Neural cell (in vitro differentiated cells): Measurements from ENCODE around the gene SPATA3. TPM values are rescaled to one million over a fixed set of nuclear protein-coding genes. Genes with fewer than 3 reads are reported as not detected.

Source experiments
- H2AFZ ChIP-seq: fragments of 200-600, 300-800 bp; sonication (generic), shearing (Covaris generic); 2 replicates; pipeline ENCODE4 v1.6.0; 2014; ENCODE audit warnings: low read depth, mild to moderate bottlenecking, antibody characterized with exemption, low read length, moderate library complexity
- H3F3A ChIP-seq: fragments of 200-600 bp; shearing (Covaris generic); 2 replicates; pipeline ENCODE4 v1.6.1; 2016; ENCODE audit warnings: mild to moderate bottlenecking, moderate library complexity, mixed read lengths, antibody characterized with exemption, low read length; ENCODE audit not compliant: insufficient read depth, poor library complexity, severe bottlenecking
- H3K27ac ChIP-seq: fragments of 200-600, 300-800 bp; sonication (generic), shearing (Covaris generic); 2 replicates; pipeline ENCODE4 v1.5.1; 2014; ENCODE audit warnings: mild to moderate bottlenecking, low read length, moderate library complexity
- H3K27me3 ChIP-seq: fragments of 300-800, 200-600 bp; sonication (generic), shearing (Covaris generic); 2 replicates; pipeline ENCODE4 v1.6.0; 2014; ENCODE audit warnings: mild to moderate bottlenecking, low read depth, low read length, moderate library complexity; ENCODE audit not compliant: insufficient read depth
- H3K36me3 ChIP-seq: fragments of 300-800, 200-600 bp; sonication (generic), shearing (Covaris generic); 2 replicates; pipeline ENCODE4 v1.5.1; 2014; ENCODE audit warnings: mild to moderate bottlenecking, antibody characterized with exemption, low read length, moderate library complexity; ENCODE audit not compliant: insufficient read depth
- H3K4me2 ChIP-seq: fragments of 300-800, 200-600 bp; sonication (generic), shearing (Covaris generic); 2 replicates; pipeline ENCODE4 v1.6.0; 2014; ENCODE audit warnings: mild to moderate bottlenecking, low read length
- H3K4me3 ChIP-seq: fragments of 300-800, 200-600 bp; sonication (generic), shearing (Covaris generic); 2 replicates; pipeline ENCODE4 v1.5.1; 2014; ENCODE audit warnings: mild to moderate bottlenecking, low read length, moderate library complexity
- H3K79me2 ChIP-seq: fragments of 200-600 bp; shearing (Covaris generic); replicated peaks from 2 replicates; pipeline ENCODE4 v1.6.0; 2014; ENCODE audit warnings: mild to moderate bottlenecking, low read length, moderate library complexity; ENCODE audit not compliant: insufficient read depth
- H3K9ac ChIP-seq: fragments of 300-800, 200-600 bp; sonication (generic), shearing (Covaris generic); 2 replicates; pipeline ENCODE4 v1.6.1; 2016; ENCODE audit warnings: mild to moderate bottlenecking, low read length, mixed read lengths
- H3K9me2 ChIP-seq: fragments of 200-600 bp; shearing (Covaris generic); 2 replicates; pipeline ENCODE4 v1.6.1; 2016; ENCODE audit warnings: mild to moderate bottlenecking, low read length, mixed read lengths; ENCODE audit not compliant: insufficient read depth
- H3K9me3 ChIP-seq: fragments of 200-600, 300-800 bp; sonication (generic), shearing (Covaris generic); 2 replicates; pipeline ENCODE4 v1.6.1; 2016; ENCODE audit warnings: mild to moderate bottlenecking, mixed run types, low read length, moderate library complexity, mixed read lengths
- H4K20me1 ChIP-seq: fragments of 200-600 bp; shearing (Covaris generic); 2 replicates; pipeline ENCODE4 v1.6.1; 2016; ENCODE audit warnings: mild to moderate bottlenecking, mixed run types; ENCODE audit not compliant: insufficient read depth
- EP300 ChIP-seq: fragments of 450-650 bp; conservative IDR thresholded peaks from 2 replicates; pipeline ENCODE4 v1.6.1; 2014; ENCODE audit warnings: antibody characterized with exemption, mild to moderate bottlenecking, moderate library complexity; ENCODE audit not compliant: poor library complexity, severe bottlenecking
- EZH2 ChIP-seq: fragments of 200-600, 300-800 bp; shearing (Covaris generic), sonication (generic); IDR thresholded peaks from 2 replicates; pipeline ENCODE4 v1.6.1; 2014; ENCODE audit warnings: antibody characterized with exemption, low read length, borderline replicate concordance, mild to moderate bottlenecking; ENCODE audit not compliant: insufficient read depth, poor library complexity, severe bottlenecking
- MXI1 ChIP-seq: fragments of 450-650 bp; conservative IDR thresholded peaks from 2 replicates; pipeline ENCODE4 v1.6.1; 2014; ENCODE audit warnings: antibody characterized with exemption, mild to moderate bottlenecking; ENCODE audit not compliant: poor library complexity, severe bottlenecking
- POLR2AphosphoS5 ChIP-seq: IDR thresholded peaks from 2 replicates; pipeline ENCODE4 v1.6.1; 2012
- RAD21 ChIP-seq: fragments of 450-650 bp; conservative IDR thresholded peaks from 2 replicates; pipeline ENCODE4 v1.6.1; 2014; ENCODE audit warnings: antibody characterized with exemption, mild to moderate bottlenecking, moderate library complexity
- SMC3 ChIP-seq: fragments of 450-650 bp; conservative IDR thresholded peaks from 2 replicates; pipeline ENCODE4 v1.6.1; 2014; ENCODE audit warnings: antibody characterized with exemption, mild to moderate bottlenecking, moderate library complexity; ENCODE audit not compliant: poor library complexity
- TAF1 ChIP-seq: IDR thresholded peaks from 2 replicates; pipeline ENCODE4 v1.6.1; 2012; ENCODE audit warnings: low read depth
- polyA plus RNA-seq: library from polyadenylated mRNA; depleted of rRNA; stranded (reverse); fragments of >200 nt; gene quantifications from 2 replicates; pipeline ENCODE4 v1.2.3, GENCODE V29; 2014
- TF ChIP-seq, protein P1 (sequence below): IDR thresholded peaks from 2 replicates; pipeline ENCODE4 v1.6.1; 2012; ENCODE audit warnings: borderline replicate concordance
- TF ChIP-seq, protein P2 (sequence below): fragments of 450-650 bp; IDR thresholded peaks from 2 replicates; pipeline ENCODE4 v1.5.1; 2014; ENCODE audit warnings: antibody characterized with exemption, mild to moderate bottlenecking, moderate library complexity; ENCODE audit not compliant: poor library complexity, severe bottlenecking

SPATA3 gene
- polyA plus RNA-seq, 1 donor from 2014 or later: not detected

DNA sequence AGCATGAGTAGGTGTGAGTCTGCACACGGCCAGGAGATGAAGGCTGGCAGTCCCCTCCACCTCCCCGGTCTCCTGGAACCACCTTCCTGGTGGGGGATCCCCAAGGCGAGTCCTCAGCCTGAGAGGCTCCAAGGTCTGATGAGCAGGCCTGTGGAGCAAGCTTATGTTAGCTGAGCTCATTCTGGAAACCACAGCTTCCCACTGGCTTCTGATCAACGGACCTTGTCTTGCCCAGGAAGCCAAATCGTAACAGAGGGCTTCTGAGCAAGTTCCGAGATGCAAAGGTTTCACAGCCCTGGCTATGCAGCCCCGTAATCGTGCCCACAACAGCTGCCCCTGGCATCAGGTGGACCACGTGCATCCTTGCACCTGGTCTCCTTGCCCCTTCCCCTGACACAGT lies 42.1 kb upstream of the SPATA3 start:
- Histone ChIP-seq H3K36me3 (no peaks in the 10 kb centered on the region), H3F3A (no peaks in the 10 kb centered on the region), H3K27ac (no peak overlapping the region), H3K9ac (no peak overlapping the region), H3K9me3 (no peaks in the 10 kb centered on the region), H3K79me2 (no peaks in the 10 kb centered on the region), H3K27me3 (peaks cover 22% of the 10 kb centered on the region), H2AFZ (no peak overlapping the region), H3K4me2 (no peak overlapping the region), H4K20me1 (no peaks in the 10 kb centered on the region), H3K9me2 (no peaks in the 10 kb centered on the region), H3K4me3 (no peak overlapping the region)
- TF ChIP-seq MXI1 (no peak), SMC3 (no peak), POLR2AphosphoS5 (no peak), EP300 (no peak), EZH2 (no peak), RAD21 (no peak)

DNA sequence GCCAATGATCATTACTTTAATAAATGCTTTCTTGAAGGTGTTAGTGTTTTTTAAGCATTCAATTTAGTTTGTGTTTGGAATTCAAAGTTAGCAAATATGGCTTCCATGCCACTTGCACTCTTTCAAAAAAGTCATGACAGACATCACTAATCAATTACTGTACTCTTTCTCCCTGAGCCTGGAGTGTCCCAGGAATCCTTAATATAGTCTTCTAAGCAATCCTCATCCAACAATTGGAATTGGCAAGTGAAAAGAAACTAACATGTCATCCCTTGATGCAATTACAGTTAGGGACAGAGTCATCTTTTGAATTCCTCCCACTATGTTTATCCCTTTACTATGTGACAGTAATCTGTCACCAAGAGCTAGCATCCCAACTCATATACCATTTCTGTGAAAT lies 41.2 kb upstream of the SPATA3 start:
- H3K27me3 ChIP-seq: peaks cover 22% of the 10 kb centered on the region
- TF ChIP-seq TAF1: no peak
- TF ChIP-seq, protein P1, sequence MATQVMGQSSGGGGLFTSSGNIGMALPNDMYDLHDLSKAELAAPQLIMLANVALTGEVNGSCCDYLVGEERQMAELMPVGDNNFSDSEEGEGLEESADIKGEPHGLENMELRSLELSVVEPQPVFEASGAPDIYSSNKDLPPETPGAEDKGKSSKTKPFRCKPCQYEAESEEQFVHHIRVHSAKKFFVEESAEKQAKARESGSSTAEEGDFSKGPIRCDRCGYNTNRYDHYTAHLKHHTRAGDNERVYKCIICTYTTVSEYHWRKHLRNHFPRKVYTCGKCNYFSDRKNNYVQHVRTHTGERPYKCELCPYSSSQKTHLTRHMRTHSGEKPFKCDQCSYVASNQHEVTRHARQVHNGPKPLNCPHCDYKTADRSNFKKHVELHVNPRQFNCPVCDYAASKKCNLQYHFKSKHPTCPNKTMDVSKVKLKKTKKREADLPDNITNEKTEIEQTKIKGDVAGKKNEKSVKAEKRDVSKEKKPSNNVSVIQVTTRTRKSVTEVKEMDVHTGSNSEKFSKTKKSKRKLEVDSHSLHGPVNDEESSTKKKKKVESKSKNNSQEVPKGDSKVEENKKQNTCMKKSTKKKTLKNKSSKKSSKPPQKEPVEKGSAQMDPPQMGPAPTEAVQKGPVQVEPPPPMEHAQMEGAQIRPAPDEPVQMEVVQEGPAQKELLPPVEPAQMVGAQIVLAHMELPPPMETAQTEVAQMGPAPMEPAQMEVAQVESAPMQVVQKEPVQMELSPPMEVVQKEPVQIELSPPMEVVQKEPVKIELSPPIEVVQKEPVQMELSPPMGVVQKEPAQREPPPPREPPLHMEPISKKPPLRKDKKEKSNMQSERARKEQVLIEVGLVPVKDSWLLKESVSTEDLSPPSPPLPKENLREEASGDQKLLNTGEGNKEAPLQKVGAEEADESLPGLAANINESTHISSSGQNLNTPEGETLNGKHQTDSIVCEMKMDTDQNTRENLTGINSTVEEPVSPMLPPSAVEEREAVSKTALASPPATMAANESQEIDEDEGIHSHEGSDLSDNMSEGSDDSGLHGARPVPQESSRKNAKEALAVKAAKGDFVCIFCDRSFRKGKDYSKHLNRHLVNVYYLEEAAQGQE: peak; percentile 65
- H3K36me3 ChIP-seq: no peaks in the 10 kb centered on the region
- H3K4me3 ChIP-seq: no peak overlapping the region
- H3K9me3 ChIP-seq: no peaks in the 10 kb centered on the region
- H2AFZ ChIP-seq: no peak overlapping the region
- no peak overlapping the region for H3K4me2 ChIP-seq
- no peaks in the 10 kb centered on the region for H3K79me2 ChIP-seq
- no peaks in the 10 kb centered on the region for H3F3A ChIP-seq
- H3K9me2 ChIP-seq: no peaks in the 10 kb centered on the region
- no peak overlapping the region for H3K9ac ChIP-seq
- H3K27ac ChIP-seq: no peak overlapping the region
- H4K20me1 ChIP-seq: no peaks in the 10 kb centered on the region

GRCh38 chr2:230955163-230955737 lies 40.7 kb upstream of the SPATA3 start:
- no peak overlapping the region for H2AFZ ChIP-seq
- H3K4me2 ChIP-seq: no peak overlapping the region
- no peak overlapping the region for H3K27ac ChIP-seq
- H3K4me3 ChIP-seq: no peak overlapping the region
- no peaks in the 10 kb centered on the region for H3K9me2 ChIP-seq
- no peaks in the 10 kb centered on the region for H3F3A ChIP-seq
- TF ChIP-seq TAF1 (no peak), RAD21 (no peak), EP300 (peak; percentile 40), SMC3 (no peak), POLR2AphosphoS5 (peak; percentile 27), MXI1 (no peak)
- TF ChIP-seq, protein P1: peak; percentile 84
- TF ChIP-seq, protein P2, sequence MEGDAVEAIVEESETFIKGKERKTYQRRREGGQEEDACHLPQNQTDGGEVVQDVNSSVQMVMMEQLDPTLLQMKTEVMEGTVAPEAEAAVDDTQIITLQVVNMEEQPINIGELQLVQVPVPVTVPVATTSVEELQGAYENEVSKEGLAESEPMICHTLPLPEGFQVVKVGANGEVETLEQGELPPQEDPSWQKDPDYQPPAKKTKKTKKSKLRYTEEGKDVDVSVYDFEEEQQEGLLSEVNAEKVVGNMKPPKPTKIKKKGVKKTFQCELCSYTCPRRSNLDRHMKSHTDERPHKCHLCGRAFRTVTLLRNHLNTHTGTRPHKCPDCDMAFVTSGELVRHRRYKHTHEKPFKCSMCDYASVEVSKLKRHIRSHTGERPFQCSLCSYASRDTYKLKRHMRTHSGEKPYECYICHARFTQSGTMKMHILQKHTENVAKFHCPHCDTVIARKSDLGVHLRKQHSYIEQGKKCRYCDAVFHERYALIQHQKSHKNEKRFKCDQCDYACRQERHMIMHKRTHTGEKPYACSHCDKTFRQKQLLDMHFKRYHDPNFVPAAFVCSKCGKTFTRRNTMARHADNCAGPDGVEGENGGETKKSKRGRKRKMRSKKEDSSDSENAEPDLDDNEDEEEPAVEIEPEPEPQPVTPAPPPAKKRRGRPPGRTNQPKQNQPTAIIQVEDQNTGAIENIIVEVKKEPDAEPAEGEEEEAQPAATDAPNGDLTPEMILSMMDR: no peak
- no peaks in the 10 kb centered on the region for H4K20me1 ChIP-seq
- no peaks in the 10 kb centered on the region for H3K36me3 ChIP-seq
- no peak overlapping the region for H3K9ac ChIP-seq
- H3K79me2 ChIP-seq: no peaks in the 10 kb centered on the region
- H3K9me3 ChIP-seq: no peaks in the 10 kb centered on the region
- peaks cover 22% of the 10 kb centered on the region for H3K27me3 ChIP-seq
